PFSK-1 (cell line): Measurements from ENCODE around the gene RALGPS2.

Experiments used
- POLR2AphosphoS5 ChIP-seq: IDR thresholded peaks from 2 replicates; pipeline ENCODE4 v1.6.1; 2012; ENCODE audit warnings: low read depth, mild to moderate bottlenecking, control low read depth, low read length, moderate library complexity
- SIN3A ChIP-seq: IDR thresholded peaks from 2 replicates; pipeline ENCODE4 v1.6.1; 2012; ENCODE audit warnings: mild to moderate bottlenecking, low read length, moderate library complexity, borderline replicate concordance; ENCODE audit not compliant: insufficient read depth
- TAF1 ChIP-seq: IDR thresholded peaks from 2 replicates; pipeline ENCODE4 v1.6.1; 2012; ENCODE audit warnings: low read length, control low read depth, borderline replicate concordance; ENCODE audit not compliant: insufficient read depth
- TF ChIP-seq, protein P1 (sequence below), 2 experiments: IDR thresholded peaks; 2 replicates each; pipeline versions ENCODE4 v1.6.1 to v1.8.0; 2011 to 2012; ENCODE audit warnings: low read depth in 2 of 2, low read length in 2 of 2, control low read depth in 1 of 2, inconsistent platforms in 1 of 2, mild to moderate bottlenecking in 1 of 2, moderate library complexity in 1 of 2; ENCODE audit not compliant: insufficient read depth in 1 of 2

DNA sequence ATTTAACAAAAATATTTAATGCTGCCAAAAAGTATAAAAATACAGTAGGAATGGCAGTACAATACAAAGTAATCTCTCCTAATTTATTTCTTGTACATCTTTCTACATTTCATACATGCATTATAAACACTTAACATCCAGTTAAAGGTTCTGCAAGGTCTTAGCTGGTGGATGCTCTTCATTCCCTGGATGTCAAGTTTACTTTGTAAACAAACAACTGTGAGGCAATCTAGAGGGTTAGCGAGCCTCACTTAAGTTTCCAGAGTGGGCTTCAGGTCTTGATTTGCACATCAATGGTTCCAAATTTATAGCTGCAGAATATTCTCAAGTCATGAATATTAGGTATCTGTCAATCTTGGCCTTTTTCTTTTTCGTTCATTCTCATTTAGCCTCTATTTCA lies 21.3 kb downstream of the RALGPS2 start:
- no peak for TF ChIP-seq POLR2AphosphoS5
- TF ChIP-seq TAF1, result no peak
- TF ChIP-seq SIN3A, result no peak
- TF ChIP-seq, protein P1, sequence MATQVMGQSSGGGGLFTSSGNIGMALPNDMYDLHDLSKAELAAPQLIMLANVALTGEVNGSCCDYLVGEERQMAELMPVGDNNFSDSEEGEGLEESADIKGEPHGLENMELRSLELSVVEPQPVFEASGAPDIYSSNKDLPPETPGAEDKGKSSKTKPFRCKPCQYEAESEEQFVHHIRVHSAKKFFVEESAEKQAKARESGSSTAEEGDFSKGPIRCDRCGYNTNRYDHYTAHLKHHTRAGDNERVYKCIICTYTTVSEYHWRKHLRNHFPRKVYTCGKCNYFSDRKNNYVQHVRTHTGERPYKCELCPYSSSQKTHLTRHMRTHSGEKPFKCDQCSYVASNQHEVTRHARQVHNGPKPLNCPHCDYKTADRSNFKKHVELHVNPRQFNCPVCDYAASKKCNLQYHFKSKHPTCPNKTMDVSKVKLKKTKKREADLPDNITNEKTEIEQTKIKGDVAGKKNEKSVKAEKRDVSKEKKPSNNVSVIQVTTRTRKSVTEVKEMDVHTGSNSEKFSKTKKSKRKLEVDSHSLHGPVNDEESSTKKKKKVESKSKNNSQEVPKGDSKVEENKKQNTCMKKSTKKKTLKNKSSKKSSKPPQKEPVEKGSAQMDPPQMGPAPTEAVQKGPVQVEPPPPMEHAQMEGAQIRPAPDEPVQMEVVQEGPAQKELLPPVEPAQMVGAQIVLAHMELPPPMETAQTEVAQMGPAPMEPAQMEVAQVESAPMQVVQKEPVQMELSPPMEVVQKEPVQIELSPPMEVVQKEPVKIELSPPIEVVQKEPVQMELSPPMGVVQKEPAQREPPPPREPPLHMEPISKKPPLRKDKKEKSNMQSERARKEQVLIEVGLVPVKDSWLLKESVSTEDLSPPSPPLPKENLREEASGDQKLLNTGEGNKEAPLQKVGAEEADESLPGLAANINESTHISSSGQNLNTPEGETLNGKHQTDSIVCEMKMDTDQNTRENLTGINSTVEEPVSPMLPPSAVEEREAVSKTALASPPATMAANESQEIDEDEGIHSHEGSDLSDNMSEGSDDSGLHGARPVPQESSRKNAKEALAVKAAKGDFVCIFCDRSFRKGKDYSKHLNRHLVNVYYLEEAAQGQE (IDR thresholded peaks at IDR 0.05; ENCODE audit: insufficient read depth in 1 of 2, low read depth in 2 of 2, low read length in 2 of 2), result no peak
